Endothelial cell of umbilical vein (primary cell): ENCODE measurements around the gene CIITA. TPM values are rescaled to one million over a fixed set of nuclear protein-coding genes. Genes with fewer than 3 reads are reported as not detected.

ENCODE experiments used
- BruUV-seq: library from RNA; stranded (reverse); fragments of 400-500 nt; replicated peaks from 2 replicates; lab custom pipeline; 2021; lab: Mats Ljungman, UMichigan
- CTCF ChIA-PET: fragments of 300-600, 350-600 bp; sonication (Branson Sonifier 250); formaldehyde crosslinking; loops from one replicate; lab custom pipeline; 2021; ENCODE audit warnings: antibody characterized with exemption, inconsistent platforms; lab: Charles Lee
- POLR2A ChIA-PET: fragments of 300-600, 350-600 bp; sonication (Branson Sonifier 250); formaldehyde crosslinking; loops from one replicate; lab custom pipeline; 2021; ENCODE audit warnings: antibody characterized with exemption, inconsistent platforms; lab: Charles Lee
- DNase-seq: peaks from one replicate; pipeline ENCODE4 v3.0.0-alpha.2; 2011; ENCODE audit warnings: low read depth, low spot score
- FAIRE-seq: peaks from 2 replicates; lab custom pipeline; 2011; peaks lifted over from hg19 to GRCh38; lab: Jason Lieb, UNC
- H2AFZ ChIP-seq: 2 replicates; pipeline ENCODE4 v1.6.0; 2012; ENCODE audit warnings: low read depth, low read length, control low read depth, inconsistent platforms
- H3K27ac ChIP-seq: 2 replicates; pipeline ENCODE4 v1.5.1; 2011; ENCODE audit warnings: low read depth, mild to moderate bottlenecking, control low read depth, low read length, moderate library complexity; ENCODE audit not compliant: insufficient read depth
- H3K27me3 ChIP-seq, 2 experiments: 2 replicates each; pipeline versions ENCODE4 v1.6.0 to v1.6.1; 2011; ENCODE audit warnings: low read length in 2 of 2, mixed read lengths in 1 of 2; ENCODE audit not compliant: control insufficient read depth in 2 of 2, insufficient read depth in 2 of 2
- H3K36me3 ChIP-seq, 2 experiments: 2 replicates in 1 of 2; 3 replicates in 1 of 2; pipeline ENCODE4 v1.5.1; 2011; ENCODE audit warnings: low read length in 2 of 2, mild to moderate bottlenecking in 1 of 2, moderate library complexity in 1 of 2; ENCODE audit not compliant: control insufficient read depth in 2 of 2, insufficient read depth in 2 of 2; ENCODE audit errors: extremely low read depth in 1 of 2
- H3K4me1 ChIP-seq: 3 replicates; pipeline ENCODE4 v1.5.1; 2011; ENCODE audit warnings: mild to moderate bottlenecking, low read length; ENCODE audit not compliant: control insufficient read depth, insufficient read depth; ENCODE audit errors: extremely low read depth
- H3K4me2 ChIP-seq: 2 replicates; pipeline ENCODE4 v1.6.1; 2011; ENCODE audit warnings: low read length, control low read depth, mixed read lengths; ENCODE audit not compliant: insufficient read depth
- H3K4me3 ChIP-seq, 3 experiments: fragments of 200-600 bp in 1 of 3; sonication (generic), shearing (Covaris generic) in 1 of 3; replicated peaks in 1 of 3; 2 replicates each; pipeline ENCODE4 v1.5.1; 2011 to 2016; ENCODE audit warnings: control low read depth in 3 of 3, low read length in 3 of 3, mild to moderate bottlenecking in 2 of 3, inconsistent platforms in 1 of 3, low read depth in 1 of 3, moderate library complexity in 1 of 3; ENCODE audit not compliant: insufficient read depth in 1 of 3
- H3K79me2 ChIP-seq: 2 replicates; pipeline ENCODE4 v1.6.0; 2012; ENCODE audit warnings: low read length, inconsistent platforms; ENCODE audit not compliant: control insufficient read depth, insufficient read depth
- H3K9ac ChIP-seq: replicated peaks from 2 replicates; pipeline ENCODE3; 2011; ENCODE audit warnings: low read length, control low read depth; ENCODE audit not compliant: insufficient read depth; ENCODE audit errors: extremely low read depth
- H3K9me1 ChIP-seq: replicated peaks from 3 replicates; pipeline ENCODE4 v1.6.0; 2011; ENCODE audit warnings: mild to moderate bottlenecking, low read length; ENCODE audit not compliant: control insufficient read depth, insufficient read depth; ENCODE audit errors: extremely low read depth
- H3K9me3 ChIP-seq: replicated peaks from 2 replicates; pipeline ENCODE4 v1.5.1; 2012; ENCODE audit warnings: low read length, inconsistent platforms; ENCODE audit not compliant: control insufficient read depth, insufficient read depth
- H4K20me1 ChIP-seq: replicated peaks from 2 replicates; pipeline ENCODE3; 2011; ENCODE audit warnings: mild to moderate bottlenecking, low read length; ENCODE audit not compliant: control insufficient read depth, insufficient read depth; ENCODE audit errors: extremely low read depth
- CTCF ChIP-seq, 2 donors: IDR thresholded peaks; 1 replicate in 1 of 2; 2 replicates in 1 of 2; pipeline ENCODE4 v1.5.1; 2011; ENCODE audit warnings: low read length in 2 of 2, mild to moderate bottlenecking in 2 of 2, moderate library complexity in 2 of 2, control low read depth in 1 of 2, inconsistent platforms in 1 of 2, low read depth in 1 of 2; ENCODE audit not compliant: insufficient read depth in 1 of 2; ENCODE audit errors: extremely low read depth in 1 of 2
- EZH2 ChIP-seq: IDR thresholded peaks from 2 replicates; pipeline ENCODE4 v1.6.1; 2012; ENCODE audit warnings: borderline replicate concordance, low read depth, mild to moderate bottlenecking, moderate library complexity, low read length, inconsistent platforms; ENCODE audit not compliant: severe bottlenecking
- FOS ChIP-seq: IDR thresholded peaks from 2 replicates; pipeline ENCODE4 v1.6.1; 2011; ENCODE audit warnings: mild to moderate bottlenecking, low read length, moderate library complexity, borderline replicate concordance; ENCODE audit not compliant: insufficient read depth
- GATA2 ChIP-seq: IDR thresholded peaks from 2 replicates; pipeline ENCODE4 v1.7.0; 2011; ENCODE audit warnings: low read depth, mild to moderate bottlenecking, moderate library complexity, mixed read lengths, low read length; ENCODE audit not compliant: insufficient read length, insufficient read depth
- JUN ChIP-seq: IDR thresholded peaks from 2 replicates; pipeline ENCODE4 v1.6.1; 2011; ENCODE audit warnings: borderline replicate concordance, low read depth; ENCODE audit not compliant: insufficient read length, insufficient read depth
- MYC ChIP-seq: IDR thresholded peaks from one replicate; pipeline ENCODE4 v1.6.1; 2011; ENCODE audit warnings: mild to moderate bottlenecking, low read depth, low read length
- POLR2A ChIP-seq: IDR thresholded peaks from 2 replicates; pipeline ENCODE4 v1.6.1; 2012; ENCODE audit warnings: low read depth, mild to moderate bottlenecking, control low read depth, low read length
- POLR2AphosphoS5 ChIP-seq: IDR thresholded peaks from 2 replicates; pipeline ENCODE4 v1.6.1; 2012; ENCODE audit warnings: low read depth, mild to moderate bottlenecking, control low read depth, low read length, moderate library complexity; ENCODE audit not compliant: insufficient read depth
- dilution Hi-C: fragments of 300-500 bp; cut with MboI; formaldehyde crosslinking; loops from one replicate; pipeline ENCODE4 v1.15.0; 2019; ENCODE audit warnings: low sequenced_read_pairs; ENCODE audit not compliant: extremely low pct_ligation_motif_present
- intact Hi-C: fragments of 100-400 bp; cut with micrococcal nuclease; formaldehyde crosslinking; loops from one replicate; pipeline ENCODE4 v1.10.0; 2022
- polyA plus RNA-seq, 4 experiments: library from polyadenylated mRNA; depleted of rRNA in 3 of 4; stranded (reverse) in 3 of 4; unstranded in 1 of 4; fragments of >200 nt; gene quantifications; 2 replicates each; pipeline versions ENCODE4 v1.2.1 to v1.2.3, GENCODE V29; 2011 to 2012; ENCODE audit warnings: missing spikeins in 1 of 4
- total RNA-seq: library from RNA; stranded (reverse); gene quantifications from 2 replicates; pipeline ENCODE4 v1.2.3, GENCODE V29; 2021
- TF ChIP-seq, protein P1 (sequence below): IDR thresholded peaks from 2 replicates; pipeline ENCODE4 v1.6.1; 2011; ENCODE audit not compliant: insufficient read depth, insufficient read length

Gene CIITA
- total and polyA plus RNA-seq, 2 donors (not counting 3 experiments of a cell fraction or from before 2014, with no cell fraction given) = not detected

- Histone ChIP-seq H3K9me3 (no peaks in the 10 kb centered on the region), H4K20me1 (peaks cover 5% of the 10 kb centered on the region), H3K27ac (no peak overlapping the region), H2AFZ (no peak overlapping the region), H3K9me1 (no peaks in the 10 kb centered on the region), H3K79me2 (peaks cover 25% of the 10 kb centered on the region), H3K4me3 (no peak overlapping the region), H3K36me3 (peaks cover 0 to 16% of the 10 kb centered on the region in 2 experiments), H3K4me1 (peaks cover 13% of the 10 kb centered on the region), H3K27me3 (no peaks in the 10 kb centered on the region), H3K4me2 (no peak overlapping the region), H3K9ac (no peak overlapping the region)
- FAIRE-seq (no peak), DNase-seq (no peak)
- BruUV-seq = no TSS peak
- intact Hi-C loops = no loop called here
- no peak for TF ChIP-seq JUN
- TF ChIP-seq GATA2 = no peak
- TF ChIP-seq, protein P1, sequence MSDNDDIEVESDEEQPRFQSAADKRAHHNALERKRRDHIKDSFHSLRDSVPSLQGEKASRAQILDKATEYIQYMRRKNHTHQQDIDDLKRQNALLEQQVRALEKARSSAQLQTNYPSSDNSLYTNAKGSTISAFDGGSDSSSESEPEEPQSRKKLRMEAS = no peak
- no peak for TF ChIP-seq MYC
- no peak for TF ChIP-seq POLR2AphosphoS5
- no peak for TF ChIP-seq CTCF (IDR thresholded peaks at IDR 0.05; ENCODE audit: extremely low read depth in 1 of 2, insufficient read depth in 1 of 2, low read depth in 1 of 2, low read length in 2 of 2)
- no peak for TF ChIP-seq FOS
- no peak for TF ChIP-seq POLR2A
- no peak for TF ChIP-seq EZH2
- ChIA-PET POLR2A (no interaction called here), CTCF (interaction anchor here (1.0 to 4.7 kb wide), 4 partner anchors 8 to 14 kb away, joined by 3 to 17 read pairs (median 4); partner anchors contain the start of gene DEXI)
- dilution Hi-C loops = no loop called here
These were observed 56.1 kb downstream of the CIITA start for GRCh38 chr16:10932959-10933710.
